Measurements from ENCODE around the gene DPY19L2.
"Not testable (repeated sequence)": the region's sequence is repeated elsewhere in the genome, so short reads cannot be mapped to it uniquely, and the experiment has no call there.

The DPY19L2 gene

DNA sequence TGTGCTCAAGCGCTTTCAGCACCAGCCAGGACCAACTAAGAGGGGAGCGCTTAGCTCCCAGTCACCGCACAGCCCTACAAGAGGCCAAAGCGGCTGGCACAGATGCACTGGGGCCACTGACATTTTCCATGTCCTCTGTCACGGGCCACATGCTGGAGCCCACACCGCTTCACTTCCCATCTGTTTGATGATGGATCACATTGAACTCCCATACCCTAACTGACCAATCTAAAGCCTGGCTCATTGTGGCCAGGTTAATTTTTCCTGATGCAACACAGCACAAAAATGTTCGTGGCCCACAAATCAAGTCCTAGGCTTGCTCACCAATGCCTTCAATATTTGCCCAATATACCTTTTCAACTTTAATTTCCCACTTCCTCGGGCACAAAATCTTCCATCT, 1.1 kb upstream of the DPY19L2 start:
- not testable (repeated sequence) for DNase-seq (ENCODE audit: low read depth, low spot score); H3K4me3 ChIP-seq (ENCODE audit: low read length)

GRCh38 chr12:63668800-63669365, 590 bp upstream of the DPY19L2 start:
- not testable (repeated sequence) for DNase-seq (ENCODE audit: low read depth, low spot score)

GRCh38 chr12:63663005-63663404, 5.3 kb downstream of the DPY19L2 start:
- H3K4me3 ChIP-seq (ENCODE audit: low read length); DNase-seq (ENCODE audit: low read depth, low spot score): not testable (repeated sequence)

More at GRCh38 chr12:63668800-63669365, 590 bp upstream of the DPY19L2 start:
- peak overlapping the region; percentile 60 for H3K4me3 ChIP-seq (ENCODE audit: low read length)

GRCh38 chr12:63658501-63658900, 9.8 kb downstream of the DPY19L2 start:
- not testable (repeated sequence) for H3K4me3 ChIP-seq (ENCODE audit: low read length); DNase-seq (ENCODE audit: low read depth, low spot score)

GRCh38 chr12:63656407-63656806, 11.9 kb downstream of the DPY19L2 start:
- H3K4me3 ChIP-seq (ENCODE audit: low read length); DNase-seq (ENCODE audit: low read depth, low spot score): not testable (repeated sequence)

DNA sequence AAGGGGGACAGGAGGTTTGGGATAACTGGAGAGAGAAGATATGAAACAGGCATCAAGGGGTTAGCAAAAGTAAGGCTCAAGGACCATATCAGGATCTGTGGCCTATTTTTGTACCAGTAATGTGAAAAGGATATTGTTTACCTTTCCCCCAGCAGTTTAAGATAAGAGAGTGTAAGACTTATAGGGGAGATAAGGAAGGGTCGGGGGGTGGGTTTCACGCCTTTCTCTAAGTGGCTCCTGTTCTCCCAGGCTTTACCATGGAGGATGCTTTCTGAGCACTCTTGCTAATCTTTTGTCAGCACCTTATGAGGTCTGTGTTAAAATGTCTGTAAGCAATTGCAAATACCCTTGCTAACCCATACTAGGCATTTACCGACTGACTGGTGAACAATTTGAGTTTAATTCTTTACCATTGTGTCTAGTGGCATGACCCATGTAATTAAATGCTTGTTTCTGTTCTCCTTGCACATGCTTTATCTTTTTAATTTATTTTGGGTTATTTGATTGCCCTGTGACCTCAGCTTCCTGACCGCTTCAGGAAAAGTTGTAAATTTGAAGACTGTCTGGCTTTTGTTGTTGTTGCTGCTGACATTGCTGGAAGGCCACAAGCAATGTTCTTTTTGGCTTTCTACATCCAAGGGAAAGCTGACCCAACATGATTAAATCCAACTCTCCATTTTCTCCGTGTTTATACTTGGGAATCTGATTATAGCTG, 12.6 kb downstream of the DPY19L2 start:
- DNase-seq (ENCODE audit: low read depth, low spot score), result not testable (repeated sequence)

DNA sequence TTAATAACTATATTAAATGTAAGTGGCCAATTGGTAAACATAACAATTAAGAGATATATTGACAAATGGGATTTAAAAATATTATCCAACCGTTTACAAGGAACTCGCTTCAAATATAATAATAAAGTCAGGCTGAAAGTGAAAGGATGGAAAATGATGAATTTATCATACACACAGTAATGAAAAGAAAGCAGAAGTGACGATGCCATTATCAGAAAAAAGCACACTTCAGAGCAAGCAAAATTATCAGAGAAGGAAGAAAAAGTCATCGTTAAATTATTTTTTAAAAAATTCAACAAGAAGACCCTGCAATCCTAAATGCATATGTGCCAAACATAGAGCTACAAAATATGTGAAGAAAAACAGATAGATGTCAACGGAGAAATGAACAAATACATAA, 13.8 kb downstream of the DPY19L2 start:
- not testable (repeated sequence) for H3K4me3 ChIP-seq (ENCODE audit: low read length); DNase-seq (ENCODE audit: low read depth, low spot score)

More for the DNA sequence above, 12.6 kb downstream of the DPY19L2 start:
- H3K4me3 ChIP-seq (ENCODE audit: low read length), result not testable (repeated sequence)

- not testable (repeated sequence) for H3K4me3 ChIP-seq (ENCODE audit: low read length); DNase-seq (ENCODE audit: low read depth, low spot score)
Measured at GRCh38 chr12:63649517-63649916, 18.8 kb downstream of the DPY19L2 start.

GRCh38 chr12:63643381-63644140, 24.7 kb downstream of the DPY19L2 start:
- not testable (repeated sequence) for DNase-seq (ENCODE audit: low read depth, low spot score); H3K4me3 ChIP-seq (ENCODE audit: low read length)

DNA sequence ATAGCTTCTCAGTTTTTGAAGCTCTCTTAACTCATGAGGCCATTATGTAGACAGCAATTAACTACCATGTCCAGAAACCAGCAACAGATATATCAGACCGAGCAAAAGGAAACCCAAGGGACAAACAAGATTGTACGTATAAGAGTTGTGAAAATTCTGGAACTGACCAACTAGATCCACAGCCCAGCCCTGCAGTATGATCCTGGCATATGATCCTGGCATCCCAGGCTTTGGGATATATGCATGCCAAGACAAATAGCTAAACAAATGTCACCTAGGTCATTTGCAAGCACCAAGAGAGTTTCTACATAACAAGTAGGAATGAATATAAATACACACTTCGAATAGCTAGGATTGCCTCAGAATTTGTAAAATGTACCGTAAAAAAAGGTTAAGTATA, 44.0 kb downstream of the DPY19L2 start:
- DNase-seq (ENCODE audit: low read depth, low spot score); H3K4me3 ChIP-seq (ENCODE audit: low read length): not testable (repeated sequence)

DNA sequence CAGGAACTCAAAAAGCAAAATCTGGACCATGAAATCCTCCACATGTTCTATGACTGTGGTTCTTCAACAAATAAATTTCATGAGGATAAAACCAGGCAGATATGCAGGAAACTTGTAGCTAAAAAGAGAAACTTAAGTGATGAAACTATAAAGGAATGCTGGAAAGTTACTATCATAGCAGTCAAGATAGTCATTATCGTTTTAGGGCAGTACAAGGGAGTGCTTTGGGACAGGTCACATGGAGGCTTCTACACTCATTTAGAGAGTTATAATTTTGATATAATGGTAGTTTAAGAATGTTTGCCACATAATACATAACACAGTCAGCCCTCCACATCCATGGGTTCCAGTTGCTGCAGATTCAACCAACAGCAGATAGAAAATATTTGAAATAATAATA, 52.7 kb downstream of the DPY19L2 start:
- DNase-seq (ENCODE audit: low read depth, low spot score), result not testable (repeated sequence)

GRCh38 chr12:63611285-63611684, 57.0 kb downstream of the DPY19L2 start:
- not testable (repeated sequence) for H3K4me3 ChIP-seq (ENCODE audit: low read length)

More for the DNA sequence above, 52.7 kb downstream of the DPY19L2 start:
- not testable (repeated sequence) for H3K4me3 ChIP-seq (ENCODE audit: low read length)

GRCh38 chr12:63609281-63609680, 59.0 kb downstream of the DPY19L2 start:
- DNase-seq (ENCODE audit: low read depth, low spot score), result not testable (repeated sequence)

More at GRCh38 chr12:63611285-63611684, 57.0 kb downstream of the DPY19L2 start:
- DNase-seq (ENCODE audit: low read depth, low spot score), result not testable (repeated sequence)

GRCh38 chr12:63604985-63605384, 63.3 kb downstream of the DPY19L2 start:
- H3K4me3 ChIP-seq (ENCODE audit: low read length); DNase-seq (ENCODE audit: low read depth, low spot score): not testable (repeated sequence)

More at GRCh38 chr12:63609281-63609680, 59.0 kb downstream of the DPY19L2 start:
- not testable (repeated sequence) for H3K4me3 ChIP-seq (ENCODE audit: low read length)

- H3K4me3 ChIP-seq (ENCODE audit: low read length); DNase-seq (ENCODE audit: low read depth, low spot score): not testable (repeated sequence)
Measured at GRCh38 chr12:63594828-63595227, 73.5 kb downstream of the DPY19L2 start.

DNA sequence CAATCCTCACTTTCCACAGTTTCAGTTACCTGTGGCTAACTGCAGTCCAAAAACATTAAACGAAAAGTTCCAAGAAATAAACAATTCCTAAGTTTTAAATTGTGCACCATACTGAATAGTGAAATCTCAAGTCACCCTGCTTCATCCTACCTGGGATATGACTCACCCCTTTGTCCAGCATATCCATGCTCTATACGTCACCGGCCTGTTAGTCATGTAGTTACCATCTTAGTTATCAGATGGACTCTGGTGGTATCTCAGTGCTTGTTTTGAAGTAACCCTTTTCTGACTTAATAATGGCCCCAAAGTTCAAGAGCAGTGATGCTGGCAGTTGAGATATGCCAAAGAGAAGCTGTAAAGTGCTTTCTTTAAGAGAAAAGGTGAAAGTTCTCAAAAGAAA, 83.9 kb downstream of the DPY19L2 start:
- DNase-seq (ENCODE audit: low read depth, low spot score); H3K4me3 ChIP-seq (ENCODE audit: low read length): not testable (repeated sequence)

GRCh38 chr12:63583289-63583688, 85.0 kb downstream of the DPY19L2 start:
- DNase-seq (ENCODE audit: low read depth, low spot score); H3K4me3 ChIP-seq (ENCODE audit: low read length): not testable (repeated sequence)

DNA sequence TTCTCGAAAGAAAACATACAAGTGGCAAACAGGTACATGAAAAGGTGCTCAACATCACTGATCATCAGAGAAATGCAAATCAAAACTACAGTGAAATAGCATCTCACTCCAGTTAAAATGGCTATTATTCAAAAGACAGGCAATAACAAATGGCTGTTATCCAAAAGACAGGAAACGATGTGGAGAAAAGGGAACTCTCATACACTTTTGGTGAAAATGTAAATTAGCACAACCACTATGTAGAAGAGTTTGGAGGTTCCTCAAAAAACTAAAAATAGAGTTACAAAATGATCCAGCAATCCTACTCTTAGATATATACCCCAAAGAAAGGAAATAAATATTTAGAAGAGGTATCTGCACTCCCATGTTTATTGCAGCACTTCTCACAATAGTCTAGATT, 90.7 kb downstream of the DPY19L2 start:
- H3K4me3 ChIP-seq (ENCODE audit: low read length); DNase-seq (ENCODE audit: low read depth, low spot score): not testable (repeated sequence)

- H3K4me3 ChIP-seq (ENCODE audit: low read length); DNase-seq (ENCODE audit: low read depth, low spot score): not testable (repeated sequence)
Measured at GRCh38 chr12:63572038-63572437, 96.3 kb downstream of the DPY19L2 start.

DNA sequence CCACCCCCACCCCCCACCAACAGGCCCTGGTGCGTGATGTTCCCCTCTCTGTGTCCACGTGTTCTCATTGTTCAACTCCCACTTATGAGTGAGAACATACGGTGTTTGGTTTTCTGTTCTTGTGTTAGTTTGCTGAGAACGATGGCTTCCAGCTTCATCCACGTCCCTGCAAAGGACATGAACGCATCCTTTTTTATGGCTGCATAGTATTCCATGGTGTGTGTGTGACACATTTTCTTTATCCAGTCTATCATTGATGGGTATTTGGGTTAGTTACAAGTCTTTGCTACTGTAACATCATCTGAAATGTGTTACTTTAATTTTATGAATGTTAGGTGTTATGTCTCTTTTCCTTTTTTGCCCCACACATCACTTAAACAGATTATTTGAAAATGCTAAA, 109.8 kb downstream of the DPY19L2 start:
- DNase-seq (ENCODE audit: low read depth, low spot score); H3K4me3 ChIP-seq (ENCODE audit: low read length): not testable (repeated sequence)

Data from Jurkat, Clone E6-1 (cell line).